GM12878 (cell line): ENCODE results near the gene GUCY2D. TPM values are rescaled to one million over a fixed set of nuclear protein-coding genes. Genes with fewer than 3 reads are reported as not detected.

ENCODE experiments used
- ATAC-seq: fragments of 200-7000 bp; cut with Tn5 transposase; 3 replicates; pipeline ENCODE4 v1.9.1; 2020; ENCODE audit warnings: mild to moderate bottlenecking, moderate library complexity
- BruUV-seq: library from RNA; stranded (reverse); fragments of 400-500 nt; replicated peaks from 2 replicates; lab custom pipeline; 2021; lab: Mats Ljungman, UMichigan
- CTCF ChIA-PET: fragments of 300-600 bp; sonication (Branson Sonifier 250); formaldehyde crosslinking; extraction: SDS; loops from one replicate; lab custom pipeline; 2021; ENCODE audit warnings: inconsistent platforms; lab: Yijun Ruan, JAX
- POLR2A ChIA-PET: fragments of 350-600 bp; formaldehyde crosslinking; extraction: SDS; loops from one replicate; lab custom pipeline; 2021; ENCODE audit warnings: inconsistent platforms; lab: Charles Lee
- RAD21 ChIA-PET: fragments of 300-600 bp; sonication (Branson Sonifier 250); formaldehyde crosslinking; loops from one replicate; lab custom pipeline; 2023; ENCODE audit warnings: antibody characterized with exemption; ENCODE audit not compliant: unreplicated experiment; lab: Charles Lee
- SMC1A ChIA-PET: fragments of 300-600 bp; sonication (Branson Sonifier 250); formaldehyde crosslinking; loops from one replicate; lab custom pipeline; 2023; ENCODE audit not compliant: unreplicated experiment, uncharacterized antibody; lab: Charles Lee
- DNase-seq: peaks from one replicate; pipeline ENCODE4 v3.0.0-alpha.2; 2011; ENCODE audit warnings: low read depth, low spot score
- FAIRE-seq: peaks from 3 replicates; lab custom pipeline; 2011; peaks lifted over from hg19 to GRCh38; lab: Jason Lieb, UNC
- H2AFZ ChIP-seq: 2 replicates; pipeline ENCODE4 v1.6.0; 2011; ENCODE audit warnings: low read depth, low read length, control low read depth; ENCODE audit not compliant: control insufficient read depth
- H3K27ac ChIP-seq: 2 replicates; pipeline ENCODE4 v1.5.1; 2011; ENCODE audit warnings: control low read depth; ENCODE audit not compliant: control insufficient read depth, insufficient read depth
- H3K27me3 ChIP-seq, 2 experiments: replicated peaks in 1 of 2; 2 replicates each; pipeline versions ENCODE4 v1.6.0 to v1.6.1; 2011; ENCODE audit warnings: low read length in 1 of 2; ENCODE audit not compliant: control insufficient read depth in 2 of 2, insufficient read depth in 2 of 2
- H3K36me3 ChIP-seq, 2 experiments: 2 replicates each; pipeline ENCODE4 v1.5.1; 2011; ENCODE audit warnings: low read length in 1 of 2; ENCODE audit not compliant: control insufficient read depth in 2 of 2, insufficient read depth in 2 of 2
- H3K4me1 ChIP-seq: 2 replicates; pipeline ENCODE4 v1.6.1; 2011; ENCODE audit warnings: mild to moderate bottlenecking, low read length, moderate library complexity, mixed read lengths; ENCODE audit not compliant: control insufficient read depth, insufficient read depth
- H3K4me2 ChIP-seq: 2 replicates; pipeline ENCODE4 v1.6.0; 2011; ENCODE audit warnings: control low read depth; ENCODE audit not compliant: control insufficient read depth, insufficient read depth
- H3K4me3 ChIP-seq: fragments of 200-600 bp; sonication (generic); 2 replicates; pipeline ENCODE4 v1.5.1; 2016
- H3K79me2 ChIP-seq: 2 replicates; pipeline ENCODE4 v1.6.0; 2011; ENCODE audit warnings: low read length; ENCODE audit not compliant: control insufficient read depth, insufficient read depth
- H3K9ac ChIP-seq: 2 replicates; pipeline ENCODE4 v1.8.0; 2011; ENCODE audit warnings: low read length, control low read depth, mixed read lengths; ENCODE audit not compliant: control insufficient read depth, insufficient read depth
- H3K9me3 ChIP-seq: replicated peaks from 3 replicates; pipeline ENCODE4 v1.5.1; 2011; ENCODE audit warnings: mild to moderate bottlenecking, low read length; ENCODE audit not compliant: control insufficient read depth, insufficient read depth
- H4K20me1 ChIP-seq: 2 replicates; pipeline ENCODE4 v1.6.0; 2011; ENCODE audit not compliant: control insufficient read depth, insufficient read depth
- BMI1 ChIP-seq: fragments of 450-650 bp; IDR thresholded peaks from 2 replicates; pipeline ENCODE4 v1.6.1; 2016; ENCODE audit warnings: mild to moderate bottlenecking, moderate library complexity, borderline replicate concordance
- LARP7 ChIP-seq: fragments of 450-650 bp; IDR thresholded peaks from 2 replicates; pipeline ENCODE4 v1.6.1; 2017; ENCODE audit warnings: mild to moderate bottlenecking
- MEF2A ChIP-seq: IDR thresholded peaks from 2 replicates; pipeline ENCODE4 v1.6.1; 2011; ENCODE audit warnings: low read depth, mild to moderate bottlenecking, low read length, moderate library complexity; ENCODE audit not compliant: insufficient read depth
- RUNX3 ChIP-seq: IDR thresholded peaks from 2 replicates; pipeline ENCODE4 v1.6.1; 2012; ENCODE audit warnings: low read length, inconsistent platforms
- WRNIP1 ChIP-seq: IDR thresholded peaks from 2 replicates; pipeline ENCODE4 v1.6.1; 2011; ENCODE audit warnings: low read depth, low read length, improper control_type of control experiment, borderline replicate concordance
- ZNF207 ChIP-seq: fragments of 450-650 bp; IDR thresholded peaks from 2 replicates; pipeline ENCODE4 v1.6.1; 2014; ENCODE audit warnings: antibody characterized with exemption, mild to moderate bottlenecking, borderline replicate concordance
- WGBS: methylation state at CpG from one replicate; pipeline ENCODE4 v1.1.6; 2016; ENCODE audit warnings: low lambda C conversion rate; ENCODE audit not compliant: insufficient replicate concordance, insufficient coverage; ENCODE audit errors: missing lambda C conversion rate; 5-methylcytosine and 5-hydroxymethylcytosine counted together
- in situ Hi-C: fragments of 300-500 bp; cut with MboI; formaldehyde crosslinking; loops from 9 replicates; pipeline ENCODE4 v1.14.3; 2018; ENCODE audit warnings: mixed read lengths
- intact Hi-C: fragments of 100-400 bp; cut with micrococcal nuclease; formaldehyde crosslinking; loops from one replicate; pipeline ENCODE4 v1.14.2; 2022; ENCODE audit not compliant: unreplicated experiment
- polyA plus RNA-seq, 11 experiments: library from polyadenylated mRNA; depleted of rRNA in 4 of 11; unstranded in 6 of 11; stranded (reverse) in 5 of 11; fragments of >200 nt; fragmentation: Nextera tagmentation in 4 of 11; fragmentation: Illumina TruSeq in 1 of 11; extraction: Ambion mirVana in 4 of 11; extraction: Trizol in 1 of 11; gene quantifications; 1 replicate in 1 of 11; 2 replicates in 10 of 11; pipeline versions ENCODE4 v1.2.1 to v1.2.3, GENCODE V29; 2011 to 2016; ENCODE audit warnings: inconsistent platforms in 2 of 11, missing spikeins in 2 of 11, low read depth in 1 of 11
- total RNA-seq, 4 experiments: library from RNA; depleted of rRNA in 3 of 4; stranded (reverse); fragments of >200 nt in 3 of 4; fragmentation: Illumina TruSeq in 1 of 4; extraction: Trizol in 1 of 4; gene quantifications; 2 replicates each; pipeline versions ENCODE4 v1.2.1 to v1.2.3, GENCODE V29; 2013 to 2021
- TF ChIP-seq, protein P1 (sequence below): IDR thresholded peaks from 2 replicates; pipeline ENCODE4 v1.6.1; 2011; ENCODE audit warnings: low read depth, mild to moderate bottlenecking, low read length, moderate library complexity, borderline replicate concordance; ENCODE audit errors: extremely low read depth
- TF ChIP-seq, protein P2 (sequence below): IDR thresholded peaks from 2 replicates; pipeline ENCODE4 v1.6.1; 2011; ENCODE audit warnings: mild to moderate bottlenecking, low read depth, low read length, moderate library complexity; ENCODE audit not compliant: insufficient replicate concordance
- TF ChIP-seq, protein P3 (sequence below): fragments of 450-650 bp; IDR thresholded peaks from 2 replicates; pipeline ENCODE4 v1.6.1; 2016; ENCODE audit warnings: mild to moderate bottlenecking

GUCY2D gene
- total and polyA plus RNA-seq, 10 of the 15 experiments (the other 5 are each of a cell fraction or from before 2014, with no cell fraction given) = not detected

DNA sequence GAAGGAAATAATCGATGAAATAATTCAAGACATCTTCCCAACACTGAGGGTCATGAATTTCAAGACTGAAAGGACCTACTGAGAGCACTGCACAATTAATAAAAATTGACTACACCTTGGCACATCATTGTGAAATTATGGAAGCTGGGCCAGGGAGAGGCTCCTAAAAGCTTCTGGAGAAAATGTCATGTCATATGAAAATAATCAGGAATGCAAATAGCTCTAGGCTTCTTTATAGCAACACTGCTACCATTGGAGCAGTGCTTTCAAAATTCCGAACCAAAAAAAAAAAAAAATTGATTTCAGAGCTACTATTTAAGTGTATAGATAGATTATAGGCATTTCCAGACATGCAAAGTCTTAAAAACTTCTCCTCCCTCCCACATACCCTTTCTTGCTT, 30.0 kb downstream of the GUCY2D start:
- no peaks in the 10 kb centered on the region for H4K20me1 ChIP-seq
- no peak for DNase-seq
- H3K4me1 ChIP-seq = no peaks in the 10 kb centered on the region
- POLR2A ChIA-PET = interaction anchor here (0.5 to 0.7 kb wide), 2 partner anchors 78 to 347 kb away, joined by 3 to 4 read pairs; no protein-coding TSS in a partner anchor
- H2AFZ ChIP-seq = no peak overlapping the region
- intact Hi-C loops = no loop called here
- no peak for ATAC-seq
- H3K36me3 ChIP-seq = no peaks in the 10 kb centered on the region
- TF ChIP-seq LARP7 = no peak
- TF ChIP-seq MEF2A = no peak
- TF ChIP-seq, protein P1, sequence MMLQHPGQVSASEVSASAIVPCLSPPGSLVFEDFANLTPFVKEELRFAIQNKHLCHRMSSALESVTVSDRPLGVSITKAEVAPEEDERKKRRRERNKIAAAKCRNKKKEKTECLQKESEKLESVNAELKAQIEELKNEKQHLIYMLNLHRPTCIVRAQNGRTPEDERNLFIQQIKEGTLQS = no peak
- TF ChIP-seq RUNX3 = no peak
- TF ChIP-seq, protein P2, sequence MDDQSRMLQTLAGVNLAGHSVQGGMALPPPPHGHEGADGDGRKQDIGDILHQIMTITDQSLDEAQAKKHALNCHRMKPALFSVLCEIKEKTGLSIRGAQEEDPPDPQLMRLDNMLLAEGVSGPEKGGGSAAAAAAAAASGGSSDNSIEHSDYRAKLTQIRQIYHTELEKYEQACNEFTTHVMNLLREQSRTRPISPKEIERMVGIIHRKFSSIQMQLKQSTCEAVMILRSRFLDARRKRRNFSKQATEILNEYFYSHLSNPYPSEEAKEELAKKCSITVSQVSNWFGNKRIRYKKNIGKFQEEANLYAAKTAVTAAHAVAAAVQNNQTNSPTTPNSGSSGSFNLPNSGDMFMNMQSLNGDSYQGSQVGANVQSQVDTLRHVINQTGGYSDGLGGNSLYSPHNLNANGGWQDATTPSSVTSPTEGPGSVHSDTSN = no peak
- no peak for TF ChIP-seq BMI1
- no peak for TF ChIP-seq ZNF207
- TF ChIP-seq WRNIP1 = no peak
- TF ChIP-seq, protein P3, sequence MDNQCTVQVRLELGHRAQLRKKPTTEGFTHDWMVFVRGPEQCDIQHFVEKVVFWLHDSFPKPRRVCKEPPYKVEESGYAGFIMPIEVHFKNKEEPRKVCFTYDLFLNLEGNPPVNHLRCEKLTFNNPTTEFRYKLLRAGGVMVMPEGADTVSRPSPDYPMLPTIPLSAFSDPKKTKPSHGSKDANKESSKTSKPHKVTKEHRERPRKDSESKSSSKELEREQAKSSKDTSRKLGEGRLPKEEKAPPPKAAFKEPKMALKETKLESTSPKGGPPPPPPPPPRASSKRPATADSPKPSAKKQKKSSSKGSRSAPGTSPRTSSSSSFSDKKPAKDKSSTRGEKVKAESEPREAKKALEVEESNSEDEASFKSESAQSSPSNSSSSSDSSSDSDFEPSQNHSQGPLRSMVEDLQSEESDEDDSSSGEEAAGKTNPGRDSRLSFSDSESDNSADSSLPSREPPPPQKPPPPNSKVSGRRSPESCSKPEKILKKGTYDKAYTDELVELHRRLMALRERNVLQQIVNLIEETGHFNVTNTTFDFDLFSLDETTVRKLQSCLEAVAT = no peak
- TF ChIP-seq, all 136 proteins: peak for 0
- no TSS peak for BruUV-seq
- no peaks in the 10 kb centered on the region for H3K79me2 ChIP-seq
- H3K4me2 ChIP-seq = no peak overlapping the region
- 0% methylated on average over 2 of the region's 2 CpGs for WGBS
- H3K9me3 ChIP-seq = no peaks in the 10 kb centered on the region; the same call in 2 of the 3 replicates
- FAIRE-seq = no peak
- ChIA-PET SMC1A (interaction anchor here (0.7 to 0.9 kb wide), 2 partner anchors 9 to 42 kb away, joined by 3 to 5 read pairs; no protein-coding TSS in a partner anchor), RAD21 (interaction anchor here (1.0 kb wide), 1 partner anchor 25 kb away, joined by 3 read pairs; no protein-coding TSS in a partner anchor), CTCF (interaction anchor here (0.8 to 1.5 kb wide), 5 partner anchors 9 to 83 kb away, joined by 3 to 11 read pairs (median 3); no protein-coding TSS in a partner anchor)
- H3K4me3 ChIP-seq = no peak overlapping the region
- H3K27ac ChIP-seq = no peak overlapping the region
- no peaks in the 10 kb centered on the region; a peak in 2 of 4 replicates for H3K27me3 ChIP-seq
- in situ Hi-C loops = no loop called here
- H3K9ac ChIP-seq = no peak overlapping the region
